SK-N-SH treated with all-trans-retinoic acid at 6 μM for 48 hours (cell line): ENCODE results near the gene CD83.

Experiments
- ATAC-seq: fragments of 200-7000 bp; cut with Tn5 transposase; 3 replicates; pipeline ENCODE4 v1.9.1; 2020; ENCODE audit warnings: mild to moderate bottlenecking, moderate library complexity
- ARNTL ChIP-seq: fragments of 450-650 bp; formaldehyde crosslinking; IDR thresholded peaks from 2 replicates; pipeline ENCODE4 v1.5.0; 2020; ENCODE audit warnings: low read depth, mild to moderate bottlenecking, moderate library complexity, borderline replicate concordance
- BACH2 ChIP-seq: fragments of 250-450 bp; sonication (Bioruptor Pico); IDR thresholded peaks from 2 replicates; pipeline ENCODE4 v1.9.0; 2021; ENCODE audit warnings: mild to moderate bottlenecking, borderline replicate concordance
- CSRNP3 ChIP-seq: fragments of 250-450 bp; sonication (Bioruptor Pico); IDR thresholded peaks from 2 replicates; pipeline ENCODE4 v1.5.1; 2021; ENCODE audit warnings: mild to moderate bottlenecking, moderate library complexity
- ESRRG ChIP-seq: fragments of 250-450 bp; sonication (Bioruptor Pico); IDR thresholded peaks from 2 replicates; pipeline ENCODE4 v1.6.1; 2021; ENCODE audit warnings: mild to moderate bottlenecking
- GLIS3 ChIP-seq: fragments of 250-450 bp; sonication (Bioruptor Pico); IDR thresholded peaks from 2 replicates; pipeline ENCODE4 v1.5.0; 2020; ENCODE audit warnings: mild to moderate bottlenecking, moderate library complexity
- OSR1 ChIP-seq: fragments of 250-450 bp; sonication (Bioruptor Pico); IDR thresholded peaks from 2 replicates; pipeline ENCODE4 v1.8.0; 2022; ENCODE audit warnings: moderate library complexity, mild to moderate bottlenecking, inconsistent platforms
- PATZ1 ChIP-seq: fragments of 250-450 bp; sonication (Bioruptor Pico); IDR thresholded peaks from 2 replicates; pipeline ENCODE4 v1.8.0; 2020; ENCODE audit warnings: mild to moderate bottlenecking, moderate library complexity, borderline replicate concordance
- POU6F1 ChIP-seq: fragments of 250-450 bp; sonication (Bioruptor Pico); IDR thresholded peaks from 2 replicates; pipeline ENCODE4 v1.8.0; 2021; ENCODE audit warnings: low read depth, mild to moderate bottlenecking, moderate library complexity, borderline replicate concordance
- PPARA ChIP-seq: fragments of 250-450 bp; sonication (Bioruptor Pico); IDR thresholded peaks from 2 replicates; pipeline ENCODE4 v1.5.0; 2020; ENCODE audit warnings: mild to moderate bottlenecking, borderline replicate concordance
- RARB ChIP-seq: fragments of 250-450 bp; sonication (Bioruptor Pico); IDR thresholded peaks from 2 replicates; pipeline ENCODE4 v1.8.0; 2021; ENCODE audit warnings: mild to moderate bottlenecking, moderate library complexity
- SNAI2 ChIP-seq: fragments of 250-450 bp; sonication (Bioruptor Pico); IDR thresholded peaks from 2 replicates; pipeline ENCODE4 v1.5.0; 2020; ENCODE audit warnings: mild to moderate bottlenecking, moderate library complexity
- TOX ChIP-seq: fragments of 250-450 bp; sonication (Bioruptor Pico); IDR thresholded peaks from 2 replicates; pipeline ENCODE4 v1.8.0; 2021; ENCODE audit warnings: mild to moderate bottlenecking, moderate library complexity, borderline replicate concordance
- TSHZ2 ChIP-seq: fragments of 250-450 bp; sonication (Bioruptor Pico); IDR thresholded peaks from 2 replicates; pipeline ENCODE4 v1.5.0; 2020; ENCODE audit warnings: mild to moderate bottlenecking, moderate library complexity
- ZC3H10 ChIP-seq: fragments of 250-450 bp; sonication (Bioruptor Pico); IDR thresholded peaks from 2 replicates; pipeline ENCODE4 v1.5.1; 2021; ENCODE audit warnings: mild to moderate bottlenecking, moderate library complexity
- ZFP30 ChIP-seq: fragments of 450-650 bp; formaldehyde crosslinking; IDR thresholded peaks from 2 replicates; pipeline ENCODE4 v1.5.0; 2022; ENCODE audit warnings: mild to moderate bottlenecking, moderate library complexity
- ZNF565 ChIP-seq: fragments of 450-650 bp; formaldehyde crosslinking; conservative IDR thresholded peaks from 2 replicates; pipeline ENCODE4 v1.5.0; 2020; ENCODE audit warnings: low read depth, mild to moderate bottlenecking, moderate library complexity
- ZNF8 ChIP-seq: fragments of 450-650 bp; formaldehyde crosslinking; IDR thresholded peaks from 2 replicates; pipeline ENCODE4 v1.5.0; 2020; ENCODE audit warnings: mild to moderate bottlenecking, moderate library complexity

Gene CD83

GRCh38 chr6:14172562-14172961 is 55.0 kb downstream of the CD83 start:
- no peak for TF ChIP-seq TSHZ2 (CRISPR knock-in tag)
- no peak for TF ChIP-seq PPARA
- TF ChIP-seq, all 23 proteins: peak for 0
- no peak for ATAC-seq

GRCh38 chr6:14174226-14174625 is 56.7 kb downstream of the CD83 start:
- ATAC-seq, result no peak
- TF ChIP-seq RARB (CRISPR knock-in tag) (no peak), CSRNP3 (CRISPR knock-in tag) (no peak), PATZ1 (CRISPR knock-in tag) (no peak), ZNF8 (CRISPR knock-in tag) (no peak), TOX (CRISPR knock-in tag) (no peak), GLIS3 (CRISPR knock-in tag) (no peak), POU6F1 (no peak), ZNF565 (no peak), ARNTL (CRISPR knock-in tag) (no peak), ESRRG (no peak), PPARA (no peak), ZC3H10 (CRISPR knock-in tag) (no peak), TSHZ2 (CRISPR knock-in tag) (no peak)
- TF ChIP-seq, all 23 proteins: peak for 0

- no peak for TF ChIP-seq OSR1 (CRISPR knock-in tag)
- ATAC-seq, result no peak
Measured at GRCh38 chr6:14174996-14175395, 57.4 kb downstream of the CD83 start.

GRCh38 chr6:14176429-14176828 is 58.9 kb downstream of the CD83 start:
- no peak for TF ChIP-seq TSHZ2 (CRISPR knock-in tag)
- TF ChIP-seq BACH2 (CRISPR knock-in tag), result no peak
- TF ChIP-seq SNAI2 (CRISPR knock-in tag), result no peak
- no peak for TF ChIP-seq GLIS3 (CRISPR knock-in tag)
- TF ChIP-seq ZFP30 (CRISPR knock-in tag), result no peak
- no peak for TF ChIP-seq CSRNP3 (CRISPR knock-in tag)
- no peak for ATAC-seq
